Gastrocnemius medialis (tissue), 4 donors: ENCODE data around the gene DHX16. TPM values are rescaled to one million over a fixed set of nuclear protein-coding genes. Genes with fewer than 3 reads are reported as not detected.
A peak's percentile ranks its signal among the peaks of the same experiment; 100 is the strongest.

Experiments used
- ATAC-seq, 2 donors: fragments of 150-250 bp; one replicate each; pipeline ENCODE4 v1.9.1; 2016
- DNase-seq, 2 donors: peaks; one replicate each; pipeline ENCODE4 v3.0.0-alpha.2; 2019
- H3K27ac ChIP-seq, 4 donors: fragments of 200-600 bp; sonication (generic); 1 replicate in 1 of 4; 2 replicates in 3 of 4; pipeline ENCODE4 v1.5.1; 2016 to 2018; ENCODE audit warnings: mild to moderate bottlenecking in 2 of 4, moderate library complexity in 1 of 4
- H3K27me3 ChIP-seq, 3 donors: fragments of 200-600 bp; sonication (generic) in 2 of 3; 1 replicate in 1 of 3; 2 replicates in 2 of 3; pipeline versions ENCODE4 v1.5.1 to v1.6.0; 2016 to 2019; ENCODE audit warnings: mild to moderate bottlenecking in 1 of 3, moderate library complexity in 1 of 3
- H3K36me3 ChIP-seq, 2 donors: fragments of 200-600 bp; sonication (generic) in 1 of 2; one replicate each; pipeline ENCODE4 v1.5.1; 2017 to 2018
- H3K4me1 ChIP-seq, 2 donors: fragments of 200-600 bp; sonication (generic) in 1 of 2; one replicate each; pipeline ENCODE4 v1.5.1; 2016 to 2017; ENCODE audit warnings: mild to moderate bottlenecking in 2 of 2
- H3K4me3 ChIP-seq, 4 donors: fragments of 200-600 bp; sonication (generic) in 3 of 4; 1 replicate in 1 of 4; 2 replicates in 3 of 4; pipeline ENCODE4 v1.5.1; 2016 to 2019; ENCODE audit warnings: mild to moderate bottlenecking in 2 of 4
- H3K9me3 ChIP-seq, 3 donors: fragments of 200-600 bp; sonication (generic) in 2 of 3; 1 replicate in 1 of 3; 2 replicates in 2 of 3; pipeline ENCODE4 v1.5.1; 2016 to 2019
- POLR2A ChIP-seq, 2 donors: fragments of 450-650 bp; IDR thresholded peaks; one replicate each; pipeline ENCODE4 v1.6.1; 2017; ENCODE audit warnings: antibody characterized with exemption in 2 of 2, mild to moderate bottlenecking in 2 of 2, moderate library complexity in 2 of 2
- in situ Hi-C, 4 donors: fragments of 200-750 bp; cut with MboI; loops; one replicate each; pipeline versions ENCODE4 v1.15.0 to v1.8.0; 2017; ENCODE audit warnings: low sequenced_read_pairs in 4 of 4
- intact Hi-C: fragments of 100-400 bp; cut with DNase I; formaldehyde crosslinking; loops from one replicate; pipeline ENCODE4 v1.15.1; 2023; ENCODE audit warnings: low total_unique reads
- total RNA-seq, 4 donors: library from RNA; depleted of rRNA; stranded (reverse); fragments of >200 nt; gene quantifications; one replicate each; pipeline versions ENCODE4 v1.1.0 to v1.2.3, GENCODE V29; 2016
- TF ChIP-seq, protein P1 (sequence below), 5 experiments: fragments of 450-650 bp in 3 of 5; fragments of 200-600 bp in 2 of 5; sonication (generic) in 2 of 5; IDR thresholded peaks in 4 of 5; conservative IDR thresholded peaks in 1 of 5; 1 replicate in 4 of 5; 2 replicates in 1 of 5; pipeline ENCODE4 v1.5.1; 2016 to 2019; ENCODE audit warnings: antibody characterized with exemption in 5 of 5, mild to moderate bottlenecking in 3 of 5, moderate library complexity in 3 of 5

Gene DHX16
- total RNA-seq, 4 donors from 2014 or later: 39.1 to 74.8 (median 49.4) TPM

- ATAC-seq (no peak), DNase-seq (no peak)
- H3K27me3 ChIP-seq: no peaks in the 10 kb centered on the region
- H3K4me3 ChIP-seq: peak overlapping the region; percentile 48 to 89 (median 78)
- peaks cover 3 to 20% of the 10 kb centered on the region in 2 donors for H3K36me3 ChIP-seq
- H3K27ac ChIP-seq: peak overlapping the region; percentile 95 to 99 (median 98)
- peaks cover 50 to 57% of the 10 kb centered on the region in 2 donors for H3K4me1 ChIP-seq
- in situ Hi-C loops (loop anchor here in 1 of 4 donors (25.0 kb wide), 1 partner anchor 1573 kb away; the partner anchor contains the start of genes AGER, AGPAT1, GPSM3 and PBX2), intact Hi-C loops (loop anchor here (5.0 to 10.0 kb wide), 4 partner anchors 72 to 1211 kb away; partner anchors contain the start of genes HLA-E, HSPA1B and PRRC2A)
- no peaks in the 10 kb centered on the region for H3K9me3 ChIP-seq
- TF ChIP-seq POLR2A (IDR thresholded peaks at IDR 0.05): no peak
- TF ChIP-seq, protein P1, sequence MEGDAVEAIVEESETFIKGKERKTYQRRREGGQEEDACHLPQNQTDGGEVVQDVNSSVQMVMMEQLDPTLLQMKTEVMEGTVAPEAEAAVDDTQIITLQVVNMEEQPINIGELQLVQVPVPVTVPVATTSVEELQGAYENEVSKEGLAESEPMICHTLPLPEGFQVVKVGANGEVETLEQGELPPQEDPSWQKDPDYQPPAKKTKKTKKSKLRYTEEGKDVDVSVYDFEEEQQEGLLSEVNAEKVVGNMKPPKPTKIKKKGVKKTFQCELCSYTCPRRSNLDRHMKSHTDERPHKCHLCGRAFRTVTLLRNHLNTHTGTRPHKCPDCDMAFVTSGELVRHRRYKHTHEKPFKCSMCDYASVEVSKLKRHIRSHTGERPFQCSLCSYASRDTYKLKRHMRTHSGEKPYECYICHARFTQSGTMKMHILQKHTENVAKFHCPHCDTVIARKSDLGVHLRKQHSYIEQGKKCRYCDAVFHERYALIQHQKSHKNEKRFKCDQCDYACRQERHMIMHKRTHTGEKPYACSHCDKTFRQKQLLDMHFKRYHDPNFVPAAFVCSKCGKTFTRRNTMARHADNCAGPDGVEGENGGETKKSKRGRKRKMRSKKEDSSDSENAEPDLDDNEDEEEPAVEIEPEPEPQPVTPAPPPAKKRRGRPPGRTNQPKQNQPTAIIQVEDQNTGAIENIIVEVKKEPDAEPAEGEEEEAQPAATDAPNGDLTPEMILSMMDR (IDR thresholded peaks at IDR 0.05 in 4 of 5, conservative IDR thresholded peaks at IDR 0.05 in 1 of 5): no peak
These were observed 58.6 kb downstream of the DHX16 start for GRCh38 chr6:30614044-30614842.

- H3K4me3 ChIP-seq: peak overlapping the region; percentile 48 to 89 (median 78)
- intact Hi-C loops (loop anchor here (5.0 to 10.0 kb wide), 4 partner anchors 71 to 1211 kb away; partner anchors contain the start of genes HLA-E, HSPA1B and PRRC2A), in situ Hi-C loops (loop anchor here in 1 of 4 donors (25.0 kb wide), 1 partner anchor 1574 kb away; the partner anchor contains the start of genes AGER, AGPAT1, GPSM3 and PBX2)
- TF ChIP-seq POLR2A (IDR thresholded peaks at IDR 0.05): no peak
- TF ChIP-seq, protein P1 (IDR thresholded peaks at IDR 0.05 in 4 of 5, conservative IDR thresholded peaks at IDR 0.05 in 1 of 5): no peak
- no peaks in the 10 kb centered on the region for H3K9me3 ChIP-seq
- no peaks in the 10 kb centered on the region for H3K27me3 ChIP-seq
- no peak for ATAC-seq
- no peak for DNase-seq
- H3K36me3 ChIP-seq: peaks cover 3 to 28% of the 10 kb centered on the region in 2 donors
- peak overlapping the region; percentile 95 to 99 (median 98) for H3K27ac ChIP-seq
- peaks cover 42 to 50% of the 10 kb centered on the region in 2 donors for H3K4me1 ChIP-seq
These were observed 59.4 kb downstream of the DHX16 start for GRCh38 chr6:30613251-30614043.

DNA sequence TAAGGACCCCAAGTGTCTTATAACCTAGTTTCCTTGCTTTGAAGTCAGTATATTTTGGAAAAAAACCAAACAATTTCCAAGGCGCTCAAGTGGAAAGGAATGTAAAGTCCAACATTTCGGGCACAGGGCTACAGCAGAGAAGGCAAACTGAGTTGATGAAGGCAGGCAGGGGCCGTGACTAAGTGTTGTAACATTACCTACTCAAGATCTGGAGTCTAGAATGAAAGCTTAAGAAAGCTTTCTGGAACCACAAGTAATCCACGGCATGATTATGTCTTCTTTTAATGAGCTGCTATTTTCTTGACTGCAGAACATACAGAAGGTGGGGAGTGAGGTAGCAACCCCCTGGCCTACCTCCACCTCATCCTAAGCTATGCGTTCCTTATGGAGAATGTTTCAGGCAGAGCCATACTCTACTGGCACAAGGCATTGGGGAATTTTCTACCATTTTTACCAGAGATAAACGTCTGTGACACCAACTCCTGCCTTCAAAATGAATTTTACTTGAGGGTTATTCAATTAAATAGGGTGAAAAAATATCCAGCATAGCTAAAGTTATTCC lies 60.0 kb downstream of the DHX16 start:
- Histone ChIP-seq H3K9me3 (no peaks in the 10 kb centered on the region), H3K4me1 (peaks cover 40 to 46% of the 10 kb centered on the region in 2 donors)
- TF ChIP-seq, protein P1 (IDR thresholded peaks at IDR 0.05 in 4 of 5, conservative IDR thresholded peaks at IDR 0.05 in 1 of 5): no peak
- no peak for TF ChIP-seq POLR2A (IDR thresholded peaks at IDR 0.05)

DNA sequence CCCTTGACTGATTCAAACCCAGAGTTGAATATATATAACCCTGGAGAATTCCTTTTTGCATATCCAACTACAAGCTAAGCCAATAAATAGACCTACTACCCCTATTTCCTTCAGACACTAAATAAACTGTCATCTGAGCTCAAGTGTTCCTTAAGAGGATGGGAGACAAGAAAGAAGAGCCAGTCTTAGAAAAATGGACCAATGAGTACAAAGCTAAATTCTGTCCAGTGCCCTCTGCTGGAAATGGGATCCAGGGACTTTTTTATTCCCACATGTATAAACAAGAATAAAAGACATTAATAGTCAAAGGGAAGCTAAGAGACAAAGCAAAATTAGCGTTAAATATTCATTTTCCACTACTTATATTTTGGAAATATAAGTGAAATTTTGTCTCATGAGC lies 60.6 kb downstream of the DHX16 start:
- Histone ChIP-seq H3K27ac (peak overlapping the region; percentile 95 to 99 (median 98)), H3K9me3 (no peaks in the 10 kb centered on the region), H3K4me1 (peaks cover 40 to 46% of the 10 kb centered on the region in 2 donors), H3K36me3 (peaks cover 3 to 40% of the 10 kb centered on the region in 2 donors), H3K4me3 (no peak overlapping the region), H3K27me3 (no peaks in the 10 kb centered on the region)
- in situ Hi-C loops (loop anchor here in 1 of 4 donors (25.0 kb wide), 1 partner anchor 1575 kb away; the partner anchor contains the start of genes AGER, AGPAT1, GPSM3 and PBX2), intact Hi-C loops (loop anchor here (5.0 to 10.0 kb wide), 4 partner anchors 70 to 1213 kb away; partner anchors contain the start of genes HLA-E, HSPA1B and PRRC2A)
- DNase-seq: no peak
- ATAC-seq: no peak
- TF ChIP-seq POLR2A (IDR thresholded peaks at IDR 0.05): no peak
- TF ChIP-seq, protein P1 (IDR thresholded peaks at IDR 0.05 in 4 of 5, conservative IDR thresholded peaks at IDR 0.05 in 1 of 5): no peak

More for the DNA sequence above, 60.0 kb downstream of the DHX16 start:
- Histone ChIP-seq H3K27me3 (no peaks in the 10 kb centered on the region), H3K36me3 (peaks cover 3 to 34% of the 10 kb centered on the region in 2 donors), H3K4me3 (no peak overlapping the region), H3K27ac (peak overlapping the region; percentile 95 to 99 (median 98))
- intact Hi-C loops: loop anchor here (5.0 to 10.0 kb wide), 4 partner anchors 70 to 1212 kb away; partner anchors contain the start of genes HLA-E, HSPA1B and PRRC2A
- in situ Hi-C loops: loop anchor here in 1 of 4 donors (25.0 kb wide), 1 partner anchor 1575 kb away; the partner anchor contains the start of genes AGER, AGPAT1, GPSM3 and PBX2
- DNase-seq (no peak), ATAC-seq (no peak)
